Measurements from ENCODE around the gene ELOVL5.

GRCh38 chr6:53390010-53390409 lies 41.3 kb upstream of the ELOVL5 start:
- TF ChIP-seq HDGF (IDR thresholded peaks at IDR 0.05; ENCODE audit: borderline replicate concordance) (no peak), ELF4 (IDR thresholded peaks at IDR 0.05) (no peak), FOXK2 (IDR thresholded peaks at IDR 0.05) (no peak), FOXA1 (IDR thresholded peaks at IDR 0.05) (no peak), FOXM1 (IDR thresholded peaks at IDR 0.05; ENCODE audit: borderline replicate concordance) (no peak), CTBP1 (IDR thresholded peaks at IDR 0.05; ENCODE audit: borderline replicate concordance) (no peak), SUZ12 (IDR thresholded peaks at IDR 0.05) (no peak)

All from HEK293T (cell line).